ENCODE results near the gene C2CD3. TPM values are rescaled to one million over a fixed set of nuclear protein-coding genes. Genes with fewer than 3 reads are reported as not detected.
A peak's percentile ranks its signal among the peaks of the same experiment; 100 is the strongest.

The C2CD3 gene
- total and polyA plus RNA-seq, 9 of the 15 experiments (the other 6 are each of a cell fraction or from before 2014, with no cell fraction given): 4.4 to 20.2 (median 15.4) TPM

DNA sequence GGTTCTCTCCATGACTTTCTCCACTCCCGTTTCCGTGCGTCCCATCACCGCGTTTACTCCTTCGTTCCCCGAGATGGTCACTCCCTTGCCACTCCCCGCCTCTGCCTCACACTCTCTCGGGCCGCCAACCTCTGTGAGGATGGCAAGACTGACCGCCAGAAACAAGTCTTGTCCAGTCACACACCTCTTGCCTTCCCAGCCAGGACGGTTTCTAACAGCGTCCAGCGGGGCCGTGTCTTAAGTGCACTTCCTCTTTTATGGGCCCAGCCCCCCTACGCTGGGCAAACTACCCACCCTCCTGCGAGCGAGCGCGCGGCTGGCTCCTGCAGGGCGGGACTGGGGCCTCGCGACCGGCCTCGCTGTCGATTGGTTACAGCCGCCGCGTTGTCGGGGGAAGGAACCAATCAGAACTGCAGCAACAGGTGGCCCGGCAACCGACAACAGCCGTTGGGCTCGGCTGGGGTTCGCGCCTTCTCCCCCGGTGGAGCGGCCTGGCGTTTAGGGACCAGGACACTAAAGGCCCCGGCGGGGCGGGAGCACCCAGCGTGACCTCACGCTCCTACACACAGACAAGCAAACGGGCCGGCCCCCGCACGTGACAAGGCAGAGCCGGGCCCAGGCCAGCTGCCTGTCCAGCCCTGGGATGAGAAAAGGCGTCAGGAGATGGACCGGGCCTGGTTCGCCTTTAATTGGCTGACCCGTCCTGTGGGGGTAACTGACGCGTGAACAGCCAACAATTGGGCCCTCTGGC, 187.6 kb downstream of the C2CD3 start (continued):
- TF ChIP-seq PHB2 (IDR thresholded peaks at IDR 0.05; ENCODE audit: low read depth) (0 out of 2 replicates have a peak, but pooled peaks have one; percentile 18), SP2 (IDR thresholded peaks at IDR 0.05; ENCODE audit: extremely low read depth, low read depth, low read length, poor library complexity, severe bottlenecking) (peak; percentile 45), ZNF311 (CRISPR knock-in tag; IDR thresholded peaks at IDR 0.05) (peak; percentile 55; the same call in 1 of the 2 replicates), FOXA1 (IDR thresholded peaks at IDR 0.05; ENCODE audit: borderline replicate concordance) (no peak), CREBBP (IDR thresholded peaks at IDR 0.05; ENCODE audit: low read depth, low read length) (no peak), ZBTB8A (IDR thresholded peaks at IDR 0.05; ENCODE audit: partially characterized antibody) (no peak), ZNF133 (CRISPR knock-in tag; IDR thresholded peaks at IDR 0.05) (no peak), ZNF77 (CRISPR knock-in tag; IDR thresholded peaks at IDR 0.05) (no peak), HDAC8 (tag; IDR thresholded peaks at IDR 0.05) (no peak), ATF1 (CRISPR knock-in tag; IDR thresholded peaks at IDR 0.05) (0 out of 2 replicates have a peak, but pooled peaks have one; percentile 5), ATF1 (tag; IDR thresholded peaks at IDR 0.05) (peak; percentile 95), ETV5 (CRISPR knock-in tag; IDR thresholded peaks at IDR 0.05; ENCODE audit: low read depth) (peak; percentile 69), SMARCE1 (IDR thresholded peaks at IDR 0.05) (peak; percentile 65), RBM39 (optimal IDR thresholded peaks at IDR 0.05; ENCODE audit: low read depth, low read length) (no peak), ZNF24 (IDR thresholded peaks at IDR 0.05) (peak; percentile 7; the same call in 1 of the 2 replicates), NR2F6 (CRISPR knock-in tag; IDR thresholded peaks at IDR 0.05) (peak; percentile 79; the same call in 1 of the 2 replicates)
- TF ChIP-seq, protein P1, sequence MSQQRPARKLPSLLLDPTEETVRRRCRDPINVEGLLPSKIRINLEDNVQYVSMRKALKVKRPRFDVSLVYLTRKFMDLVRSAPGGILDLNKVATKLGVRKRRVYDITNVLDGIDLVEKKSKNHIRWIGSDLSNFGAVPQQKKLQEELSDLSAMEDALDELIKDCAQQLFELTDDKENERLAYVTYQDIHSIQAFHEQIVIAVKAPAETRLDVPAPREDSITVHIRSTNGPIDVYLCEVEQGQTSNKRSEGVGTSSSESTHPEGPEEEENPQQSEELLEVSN (IDR thresholded peaks at IDR 0.05; ENCODE audit: borderline replicate concordance in 1 of 2, extremely low read depth in 1 of 2, insufficient read depth in 1 of 2, insufficient read length in 1 of 2, low read depth in 1 of 2, low read length in 1 of 2, poor library complexity in 1 of 2, severe bottlenecking in 1 of 2): peak; percentile 93 to 95
- TF ChIP-seq, protein P2, sequence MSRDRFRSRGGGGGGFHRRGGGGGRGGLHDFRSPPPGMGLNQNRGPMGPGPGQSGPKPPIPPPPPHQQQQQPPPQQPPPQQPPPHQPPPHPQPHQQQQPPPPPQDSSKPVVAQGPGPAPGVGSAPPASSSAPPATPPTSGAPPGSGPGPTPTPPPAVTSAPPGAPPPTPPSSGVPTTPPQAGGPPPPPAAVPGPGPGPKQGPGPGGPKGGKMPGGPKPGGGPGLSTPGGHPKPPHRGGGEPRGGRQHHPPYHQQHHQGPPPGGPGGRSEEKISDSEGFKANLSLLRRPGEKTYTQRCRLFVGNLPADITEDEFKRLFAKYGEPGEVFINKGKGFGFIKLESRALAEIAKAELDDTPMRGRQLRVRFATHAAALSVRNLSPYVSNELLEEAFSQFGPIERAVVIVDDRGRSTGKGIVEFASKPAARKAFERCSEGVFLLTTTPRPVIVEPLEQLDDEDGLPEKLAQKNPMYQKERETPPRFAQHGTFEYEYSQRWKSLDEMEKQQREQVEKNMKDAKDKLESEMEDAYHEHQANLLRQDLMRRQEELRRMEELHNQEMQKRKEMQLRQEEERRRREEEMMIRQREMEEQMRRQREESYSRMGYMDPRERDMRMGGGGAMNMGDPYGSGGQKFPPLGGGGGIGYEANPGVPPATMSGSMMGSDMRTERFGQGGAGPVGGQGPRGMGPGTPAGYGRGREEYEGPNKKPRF (IDR thresholded peaks at IDR 0.05; ENCODE audit: low read depth, low read length): no peak
- TF ChIP-seq, protein P3, sequence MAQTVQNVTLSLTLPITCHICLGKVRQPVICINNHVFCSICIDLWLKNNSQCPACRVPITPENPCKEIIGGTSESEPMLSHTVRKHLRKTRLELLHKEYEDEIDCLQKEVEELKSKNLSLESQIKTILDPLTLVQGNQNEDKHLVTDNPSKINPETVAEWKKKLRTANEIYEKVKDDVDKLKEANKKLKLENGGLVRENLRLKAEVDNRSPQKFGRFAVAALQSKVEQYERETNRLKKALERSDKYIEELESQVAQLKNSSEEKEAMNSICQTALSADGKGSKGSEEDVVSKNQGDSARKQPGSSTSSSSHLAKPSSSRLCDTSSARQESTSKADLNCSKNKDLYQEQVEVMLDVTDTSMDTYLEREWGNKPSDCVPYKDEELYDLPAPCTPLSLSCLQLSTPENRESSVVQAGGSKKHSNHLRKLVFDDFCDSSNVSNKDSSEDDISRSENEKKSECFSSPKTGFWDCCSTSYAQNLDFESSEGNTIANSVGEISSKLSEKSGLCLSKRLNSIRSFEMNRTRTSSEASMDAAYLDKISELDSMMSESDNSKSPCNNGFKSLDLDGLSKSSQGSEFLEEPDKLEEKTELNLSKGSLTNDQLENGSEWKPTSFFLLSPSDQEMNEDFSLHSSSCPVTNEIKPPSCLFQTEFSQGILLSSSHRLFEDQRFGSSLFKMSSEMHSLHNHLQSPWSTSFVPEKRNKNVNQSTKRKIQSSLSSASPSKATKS (CRISPR knock-in tag; IDR thresholded peaks at IDR 0.05): no peak
- TF ChIP-seq, protein P4, sequence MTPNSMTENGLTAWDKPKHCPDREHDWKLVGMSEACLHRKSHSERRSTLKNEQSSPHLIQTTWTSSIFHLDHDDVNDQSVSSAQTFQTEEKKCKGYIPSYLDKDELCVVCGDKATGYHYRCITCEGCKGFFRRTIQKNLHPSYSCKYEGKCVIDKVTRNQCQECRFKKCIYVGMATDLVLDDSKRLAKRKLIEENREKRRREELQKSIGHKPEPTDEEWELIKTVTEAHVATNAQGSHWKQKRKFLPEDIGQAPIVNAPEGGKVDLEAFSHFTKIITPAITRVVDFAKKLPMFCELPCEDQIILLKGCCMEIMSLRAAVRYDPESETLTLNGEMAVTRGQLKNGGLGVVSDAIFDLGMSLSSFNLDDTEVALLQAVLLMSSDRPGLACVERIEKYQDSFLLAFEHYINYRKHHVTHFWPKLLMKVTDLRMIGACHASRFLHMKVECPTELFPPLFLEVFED (CRISPR knock-in tag; conservative IDR thresholded peaks at IDR 0.05): peak; percentile 90
